ENCODE data around the gene PCNX2. TPM values are rescaled to one million over a fixed set of nuclear protein-coding genes. Genes with fewer than 3 reads are reported as not detected.

Gene PCNX2
- polyA plus RNA-seq, 3 donors = 0.29 to 7.9 (median 0.62) TPM

DNA sequence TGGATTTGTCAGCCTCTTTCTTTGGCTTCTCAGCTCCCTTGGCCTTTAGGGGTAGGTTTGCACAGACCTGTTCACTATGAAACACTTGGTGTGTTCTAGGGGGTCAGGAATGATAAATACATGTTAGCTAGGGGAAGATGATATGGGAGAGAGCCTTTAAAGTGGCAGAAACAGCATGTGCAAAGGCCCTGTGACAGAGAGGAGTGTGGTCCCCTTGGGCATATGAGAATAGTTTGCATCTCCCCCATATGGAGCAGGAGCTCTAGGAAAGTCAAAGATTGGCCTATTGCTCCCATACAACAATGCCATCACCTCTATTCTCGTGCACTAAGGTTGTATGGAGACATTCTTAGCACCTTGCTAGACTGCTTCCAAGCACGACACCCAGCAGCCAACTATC lies 355.8 kb downstream of the PCNX2 start:
- H3K36me3 Mint-ChIP-seq = no peaks in the 10 kb centered on the region
- Histone ChIP-seq H3K4me3 (replicated peaks in 1 of 3; ENCODE audit: low read depth in 2 of 3, low read length in 3 of 3) (no peak overlapping the region), H3K36me3 (replicated peaks in 1 of 2; ENCODE audit: control insufficient read depth in 1 of 2, insufficient read depth in 2 of 2, low read length in 2 of 2) (no peaks in the 10 kb centered on the region), H3K27me3 (ENCODE audit: control insufficient read depth in 2 of 2, insufficient read depth in 2 of 2, low read length in 2 of 2) (no peaks in the 10 kb centered on the region), H2AFZ (ENCODE audit: insufficient read depth, low read depth, low read length, poor library complexity, severe bottlenecking) (no peak overlapping the region), H4K20me1 (ENCODE audit: insufficient read depth, low read length) (no peaks in the 10 kb centered on the region), H3K9me3 (replicated peaks in 1 of 2; ENCODE audit: control insufficient read depth in 1 of 2, insufficient read depth in 1 of 2, low read length in 2 of 2) (no peaks in the 10 kb centered on the region), H3K27ac (ENCODE audit: low read depth in 1 of 2, low read length in 2 of 2) (no peak overlapping the region), H3K4me1 (ENCODE audit: control insufficient read depth in 1 of 2, insufficient read depth in 2 of 2, low read length in 2 of 2) (peaks cover 18 to 37% of the 10 kb centered on the region in 2 donors), H3K9ac (ENCODE audit: insufficient read depth, low read length, poor library complexity, severe bottlenecking) (no peak overlapping the region), H3K79me2 (ENCODE audit: insufficient read depth, low read length) (no peaks in the 10 kb centered on the region), H3K4me2 (replicated peaks; ENCODE audit: extremely low read depth, low read length, poor library complexity, severe bottlenecking) (no peak overlapping the region)
- H3K4me1 Mint-ChIP-seq = peaks cover 37% of the 10 kb centered on the region
- peaks cover 0 to 10% (median 5%) of the 10 kb centered on the region in 7 donors for H3K9me3 Mint-ChIP-seq
- no peak for DNase-seq
- H3K27ac Mint-ChIP-seq = no peak overlapping the region
- H3K4me3 Mint-ChIP-seq = no peak overlapping the region
- WGBS (ENCODE audit: insufficient coverage) = 82% methylated on average over 2 of the region's 2 CpGs
- intact Hi-C loops (cut with micrococcal nuclease) = loop anchor here in 1 of 2 donors (10.0 kb wide), 1 partner anchor 305 kb away; no protein-coding TSS in a partner anchor
- TF ChIP-seq, protein P1, sequence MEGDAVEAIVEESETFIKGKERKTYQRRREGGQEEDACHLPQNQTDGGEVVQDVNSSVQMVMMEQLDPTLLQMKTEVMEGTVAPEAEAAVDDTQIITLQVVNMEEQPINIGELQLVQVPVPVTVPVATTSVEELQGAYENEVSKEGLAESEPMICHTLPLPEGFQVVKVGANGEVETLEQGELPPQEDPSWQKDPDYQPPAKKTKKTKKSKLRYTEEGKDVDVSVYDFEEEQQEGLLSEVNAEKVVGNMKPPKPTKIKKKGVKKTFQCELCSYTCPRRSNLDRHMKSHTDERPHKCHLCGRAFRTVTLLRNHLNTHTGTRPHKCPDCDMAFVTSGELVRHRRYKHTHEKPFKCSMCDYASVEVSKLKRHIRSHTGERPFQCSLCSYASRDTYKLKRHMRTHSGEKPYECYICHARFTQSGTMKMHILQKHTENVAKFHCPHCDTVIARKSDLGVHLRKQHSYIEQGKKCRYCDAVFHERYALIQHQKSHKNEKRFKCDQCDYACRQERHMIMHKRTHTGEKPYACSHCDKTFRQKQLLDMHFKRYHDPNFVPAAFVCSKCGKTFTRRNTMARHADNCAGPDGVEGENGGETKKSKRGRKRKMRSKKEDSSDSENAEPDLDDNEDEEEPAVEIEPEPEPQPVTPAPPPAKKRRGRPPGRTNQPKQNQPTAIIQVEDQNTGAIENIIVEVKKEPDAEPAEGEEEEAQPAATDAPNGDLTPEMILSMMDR (IDR thresholded peaks at IDR 0.05) = no peak
- H3K27me3 Mint-ChIP-seq (ENCODE audit: low read depth in 3 of 3) = no peaks in the 10 kb centered on the region

DNA sequence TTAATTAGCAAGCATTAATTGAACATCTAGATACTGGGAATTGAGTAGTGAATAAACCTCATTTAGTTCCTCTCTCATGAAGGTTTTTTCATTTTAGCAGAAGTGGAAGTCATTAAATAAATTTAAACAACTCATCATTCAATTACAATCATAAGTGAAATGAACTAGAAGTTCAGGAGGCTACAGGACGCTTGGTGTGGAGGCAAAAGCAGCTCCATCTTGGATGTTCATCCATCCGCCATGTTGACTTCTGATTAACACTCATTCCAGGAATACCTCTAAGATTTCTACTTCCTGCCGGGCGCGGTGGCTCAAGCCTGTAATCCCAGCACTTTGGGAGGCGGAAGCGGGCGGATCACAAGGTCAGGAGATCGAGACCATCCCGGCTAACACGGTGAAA lies 356.6 kb downstream of the PCNX2 start:
- DNase-seq = no peak
- TF ChIP-seq, protein P1 (IDR thresholded peaks at IDR 0.05) = no peak
- H3K9me3 ChIP-seq (replicated peaks in 1 of 2; ENCODE audit: control insufficient read depth in 1 of 2, insufficient read depth in 1 of 2, low read length in 2 of 2) = no peaks in the 10 kb centered on the region
- Mint-ChIP-seq H3K9me3 (peaks cover 0 to 5% (median 0%) of the 10 kb centered on the region in 7 donors), H3K27ac (no peak overlapping the region), H3K4me3 (no peak overlapping the region), H3K4me1 (peaks cover 32% of the 10 kb centered on the region), H3K36me3 (no peaks in the 10 kb centered on the region), H3K27me3 (ENCODE audit: low read depth in 3 of 3) (no peaks in the 10 kb centered on the region)
- H3K36me3 ChIP-seq (replicated peaks in 1 of 2; ENCODE audit: control insufficient read depth in 1 of 2, insufficient read depth in 2 of 2, low read length in 2 of 2) = no peaks in the 10 kb centered on the region
- peaks cover 20 to 30% of the 10 kb centered on the region in 2 donors for H3K4me1 ChIP-seq (ENCODE audit: control insufficient read depth in 1 of 2, insufficient read depth in 2 of 2, low read length in 2 of 2)
- no peak overlapping the region for H3K4me3 ChIP-seq (replicated peaks in 1 of 3; ENCODE audit: low read depth in 2 of 3, low read length in 3 of 3)
- no peak overlapping the region for H3K4me2 ChIP-seq (replicated peaks; ENCODE audit: extremely low read depth, low read length, poor library complexity, severe bottlenecking)
- intact Hi-C loops (cut with micrococcal nuclease) = loop anchor here in 1 of 2 donors (10.0 kb wide), 1 partner anchor 306 kb away; no protein-coding TSS in a partner anchor
- H3K79me2 ChIP-seq (ENCODE audit: insufficient read depth, low read length) = no peaks in the 10 kb centered on the region
- no peak overlapping the region for H2AFZ ChIP-seq (ENCODE audit: insufficient read depth, low read depth, low read length, poor library complexity, severe bottlenecking)
- no peak overlapping the region for H3K27ac ChIP-seq (ENCODE audit: low read depth in 1 of 2, low read length in 2 of 2)
- no peak overlapping the region for H3K9ac ChIP-seq (ENCODE audit: insufficient read depth, low read length, poor library complexity, severe bottlenecking)
- H4K20me1 ChIP-seq (ENCODE audit: insufficient read depth, low read length) = no peaks in the 10 kb centered on the region
- no peaks in the 10 kb centered on the region for H3K27me3 ChIP-seq (ENCODE audit: control insufficient read depth in 2 of 2, insufficient read depth in 2 of 2, low read length in 2 of 2)
- 94% methylated on average over 3 of the region's 11 CpGs for WGBS (ENCODE audit: insufficient coverage)

All from CD14-positive monocyte (primary cell).